ENCODE results near the gene TMEM108. TPM values are rescaled to one million over a fixed set of nuclear protein-coding genes. Genes with fewer than 3 reads are reported as not detected.

TMEM108 gene
- total and polyA plus RNA-seq, 10 of the 15 experiments (the other 5 are each of a cell fraction or from before 2014, with no cell fraction given), result 0.02 to 0.58 (median 0.12) TPM; not detected in 5

DNA sequence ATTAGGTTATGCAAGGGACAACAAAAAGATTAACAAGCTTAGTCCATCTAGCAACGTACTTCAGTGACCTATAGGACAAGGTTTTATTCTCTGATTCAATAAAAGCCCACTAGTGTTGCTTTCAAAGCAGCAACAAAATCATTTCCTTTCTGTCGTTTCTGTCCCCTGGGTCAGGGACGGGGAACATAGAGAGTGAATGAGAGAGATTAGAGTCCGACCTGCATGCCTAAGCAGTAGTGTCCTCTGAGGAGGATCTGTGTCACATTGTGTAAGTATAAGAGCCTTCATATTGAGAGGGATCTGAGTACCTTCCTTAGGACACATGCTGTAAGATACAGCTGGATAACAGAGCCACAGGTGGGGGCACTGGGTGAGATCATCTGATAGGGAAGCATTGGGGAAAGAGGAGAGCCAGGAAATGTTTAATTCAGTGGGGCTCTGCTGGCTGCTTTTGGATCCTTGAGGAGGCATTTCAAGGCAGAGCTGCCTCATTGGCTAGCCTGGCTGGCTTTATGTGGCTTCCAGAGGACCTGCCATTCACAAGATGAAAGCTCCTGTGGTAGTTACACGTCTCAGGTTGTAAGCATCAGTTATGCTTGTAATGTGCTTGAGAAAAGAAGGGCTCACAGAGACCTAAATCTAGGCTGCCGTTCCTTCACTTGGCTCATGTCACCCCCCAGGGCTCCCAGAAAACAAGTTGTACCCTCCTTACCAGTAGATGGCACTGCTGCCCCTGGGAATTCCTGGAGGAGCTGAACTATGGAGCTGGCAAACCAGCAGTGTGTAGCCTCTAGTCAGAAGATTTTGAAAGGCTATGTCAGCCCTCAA is 2.7 kb downstream of the TMEM108 start:
- no peak overlapping the region for H3K27ac ChIP-seq (ENCODE audit: control insufficient read depth, insufficient read depth)
- in situ Hi-C loops (cut with MboI) (loop anchor here (5.0 kb wide), 1 partner anchor 346 kb away; no protein-coding TSS in a partner anchor), intact Hi-C loops (cut with micrococcal nuclease; ENCODE audit: unreplicated experiment) (loop anchor here (1.0 to 5.0 kb wide), 5 partner anchors 236 to 382 kb away; no protein-coding TSS in a partner anchor)
- no peaks in the 10 kb centered on the region for H3K79me2 ChIP-seq (ENCODE audit: control insufficient read depth, insufficient read depth, low read length)
- H3K4me3 ChIP-seq, result no peak overlapping the region
- ChIA-PET POLR2A (no interaction called here), RAD21 (ENCODE audit: unreplicated experiment) (interaction anchor here (1.0 to 2.2 kb wide), 14 partner anchors 8 to 889 kb away, joined by 3 to 23 read pairs (median 4); partner anchors contain the start of gene ACAD11), CTCF (interaction anchor here (0.7 to 4.2 kb wide), 21 partner anchors 12 to 383 kb away, joined by 3 to 43 read pairs (median 4); no protein-coding TSS in a partner anchor), SMC1A (ENCODE audit: uncharacterized antibody, unreplicated experiment) (interaction anchor here (0.8 to 3.3 kb wide), 19 partner anchors 10 to 387 kb away, joined by 3 to 29 read pairs (median 4); no protein-coding TSS in a partner anchor)
- no peak overlapping the region for H2AFZ ChIP-seq (ENCODE audit: control insufficient read depth, low read depth, low read length)
- BruUV-seq (replicated peaks), result no TSS peak
- FAIRE-seq (peak; percentile 18), DNase-seq (ENCODE audit: low read depth, low spot score) (peak; percentile 21), ATAC-seq (peak; percentile 96)
- H3K4me2 ChIP-seq (ENCODE audit: control insufficient read depth, insufficient read depth), result no peak overlapping the region
- TF ChIP-seq RB1 (IDR thresholded peaks at IDR 0.05; ENCODE audit: borderline replicate concordance), result peak; percentile 50; the same call in 1 of the 2 replicates
- TF ChIP-seq MEF2B (IDR thresholded peaks at IDR 0.05; ENCODE audit: partially characterized antibody, poor library complexity, severe bottlenecking), result no peak
- TF ChIP-seq ZSCAN29 (IDR thresholded peaks at IDR 0.05), result no peak
- TF ChIP-seq, protein P1, sequence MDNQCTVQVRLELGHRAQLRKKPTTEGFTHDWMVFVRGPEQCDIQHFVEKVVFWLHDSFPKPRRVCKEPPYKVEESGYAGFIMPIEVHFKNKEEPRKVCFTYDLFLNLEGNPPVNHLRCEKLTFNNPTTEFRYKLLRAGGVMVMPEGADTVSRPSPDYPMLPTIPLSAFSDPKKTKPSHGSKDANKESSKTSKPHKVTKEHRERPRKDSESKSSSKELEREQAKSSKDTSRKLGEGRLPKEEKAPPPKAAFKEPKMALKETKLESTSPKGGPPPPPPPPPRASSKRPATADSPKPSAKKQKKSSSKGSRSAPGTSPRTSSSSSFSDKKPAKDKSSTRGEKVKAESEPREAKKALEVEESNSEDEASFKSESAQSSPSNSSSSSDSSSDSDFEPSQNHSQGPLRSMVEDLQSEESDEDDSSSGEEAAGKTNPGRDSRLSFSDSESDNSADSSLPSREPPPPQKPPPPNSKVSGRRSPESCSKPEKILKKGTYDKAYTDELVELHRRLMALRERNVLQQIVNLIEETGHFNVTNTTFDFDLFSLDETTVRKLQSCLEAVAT (IDR thresholded peaks at IDR 0.05), result no peak
- TF ChIP-seq, protein P2, sequence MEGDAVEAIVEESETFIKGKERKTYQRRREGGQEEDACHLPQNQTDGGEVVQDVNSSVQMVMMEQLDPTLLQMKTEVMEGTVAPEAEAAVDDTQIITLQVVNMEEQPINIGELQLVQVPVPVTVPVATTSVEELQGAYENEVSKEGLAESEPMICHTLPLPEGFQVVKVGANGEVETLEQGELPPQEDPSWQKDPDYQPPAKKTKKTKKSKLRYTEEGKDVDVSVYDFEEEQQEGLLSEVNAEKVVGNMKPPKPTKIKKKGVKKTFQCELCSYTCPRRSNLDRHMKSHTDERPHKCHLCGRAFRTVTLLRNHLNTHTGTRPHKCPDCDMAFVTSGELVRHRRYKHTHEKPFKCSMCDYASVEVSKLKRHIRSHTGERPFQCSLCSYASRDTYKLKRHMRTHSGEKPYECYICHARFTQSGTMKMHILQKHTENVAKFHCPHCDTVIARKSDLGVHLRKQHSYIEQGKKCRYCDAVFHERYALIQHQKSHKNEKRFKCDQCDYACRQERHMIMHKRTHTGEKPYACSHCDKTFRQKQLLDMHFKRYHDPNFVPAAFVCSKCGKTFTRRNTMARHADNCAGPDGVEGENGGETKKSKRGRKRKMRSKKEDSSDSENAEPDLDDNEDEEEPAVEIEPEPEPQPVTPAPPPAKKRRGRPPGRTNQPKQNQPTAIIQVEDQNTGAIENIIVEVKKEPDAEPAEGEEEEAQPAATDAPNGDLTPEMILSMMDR (IDR thresholded peaks at IDR 0.05 in 2 of 3, conservative IDR thresholded peaks at IDR 0.05 in 1 of 3; ENCODE audit: control insufficient read depth in 2 of 3, extremely low read depth in 1 of 3, insufficient read depth in 1 of 3, low read depth in 3 of 3, low read length in 3 of 3), result peak; percentile 68 to 73 (median 70)
- TF ChIP-seq RAD21 (IDR thresholded peaks at IDR 0.05; ENCODE audit: insufficient read depth, low read depth, low read length), result peak; percentile 91
- TF ChIP-seq MXI1 (IDR thresholded peaks at IDR 0.05; ENCODE audit: low read depth, low read length), result no peak
- no peak for TF ChIP-seq RBBP5 (conservative IDR thresholded peaks at IDR 0.05)
- TF ChIP-seq YY1 (IDR thresholded peaks at IDR 0.05; ENCODE audit: low read depth, low read length), result 0 out of 2 replicates have a peak, but pooled peaks have one; percentile 30
- peak; percentile 84 for TF ChIP-seq SMC3 (IDR thresholded peaks at IDR 0.05; ENCODE audit: borderline replicate concordance, low read length)
- H3K4me1 ChIP-seq (ENCODE audit: control insufficient read depth, insufficient read depth, low read length), result no peaks in the 10 kb centered on the region
- H4K20me1 ChIP-seq (ENCODE audit: control insufficient read depth, insufficient read depth), result no peaks in the 10 kb centered on the region
- H3K9ac ChIP-seq (ENCODE audit: control insufficient read depth, insufficient read depth, low read length), result no peak overlapping the region
- peaks cover 7 to 14% of the 10 kb centered on the region in 2 experiments for H3K27me3 ChIP-seq (replicated peaks in 1 of 2; ENCODE audit: control insufficient read depth in 2 of 2, insufficient read depth in 2 of 2, low read length in 1 of 2)
- no peaks in the 10 kb centered on the region for H3K36me3 ChIP-seq (ENCODE audit: control insufficient read depth in 2 of 2, insufficient read depth in 2 of 2, low read length in 1 of 2)
- WGBS (ENCODE audit: insufficient coverage, insufficient replicate concordance, low lambda C conversion rate, missing lambda C conversion rate), result under 1% methylated on average over 6 of the region's 6 CpGs
- H3K9me3 ChIP-seq (replicated peaks; ENCODE audit: control insufficient read depth, insufficient read depth, low read length), result no peaks in the 10 kb centered on the region

Measured in GM12878 (cell line).